Measurements from ENCODE around the gene BEND5.

BEND5 gene

GRCh38 chr1:48720929-48721328, 55.8 kb downstream of the BEND5 start:
- DNase-seq (ENCODE audit: low spot score): no peak

GRCh38 chr1:48718705-48719104, 58.0 kb downstream of the BEND5 start:
- DNase-seq (ENCODE audit: low spot score): no peak

GRCh38 chr1:48718116-48718630, 58.5 kb downstream of the BEND5 start:
- DNase-seq (ENCODE audit: low spot score): no peak

GRCh38 chr1:48717082-48717481, 59.6 kb downstream of the BEND5 start:
- no peak for DNase-seq (ENCODE audit: low spot score)

- DNase-seq (ENCODE audit: low spot score): no peak
Measured at GRCh38 chr1:48715921-48716320, 60.8 kb downstream of the BEND5 start.

- no peak for DNase-seq (ENCODE audit: low spot score)
Measured at GRCh38 chr1:48710915-48711314, 65.8 kb downstream of the BEND5 start.

GRCh38 chr1:48710318-48710717, 66.4 kb downstream of the BEND5 start:
- DNase-seq (ENCODE audit: low spot score): no peak

GRCh38 chr1:48704736-48705135, 72.0 kb downstream of the BEND5 start:
- peak; percentile 51 for DNase-seq (ENCODE audit: low spot score)

- no peak for DNase-seq (ENCODE audit: low spot score)
Measured at GRCh38 chr1:48701445-48701844, 75.2 kb downstream of the BEND5 start.

GRCh38 chr1:48697066-48697707, 79.5 kb downstream of the BEND5 start:
- peak; percentile 26 for DNase-seq (ENCODE audit: low spot score)

GRCh38 chr1:48695161-48695560, 81.5 kb downstream of the BEND5 start:
- no peak for DNase-seq (ENCODE audit: low spot score)

GRCh38 chr1:48693674-48694320, 82.9 kb downstream of the BEND5 start:
- no peak for DNase-seq (ENCODE audit: low spot score)

- no peak for DNase-seq (ENCODE audit: low spot score)
Measured at GRCh38 chr1:48693180-48693579, 83.5 kb downstream of the BEND5 start.

GRCh38 chr1:48692235-48692634, 84.5 kb downstream of the BEND5 start:
- DNase-seq (ENCODE audit: low spot score): no peak

- no peak for DNase-seq (ENCODE audit: low spot score)
Measured at GRCh38 chr1:48691429-48692001, 85.2 kb downstream of the BEND5 start.

GRCh38 chr1:48688102-48688760, 88.5 kb downstream of the BEND5 start:
- DNase-seq (ENCODE audit: low spot score): no peak

GRCh38 chr1:48687282-48688045, 89.2 kb downstream of the BEND5 start:
- DNase-seq (ENCODE audit: low spot score): no peak

- no peak for DNase-seq (ENCODE audit: low spot score)
Measured at GRCh38 chr1:48686159-48686558, 90.5 kb downstream of the BEND5 start.

GRCh38 chr1:48684381-48684780, 92.3 kb downstream of the BEND5 start:
- no peak for DNase-seq (ENCODE audit: low spot score)

GRCh38 chr1:48683839-48684238, 92.9 kb downstream of the BEND5 start:
- DNase-seq (ENCODE audit: low spot score): no peak

- DNase-seq (ENCODE audit: low spot score): no peak
Measured at GRCh38 chr1:48681476-48682305, 95.0 kb downstream of the BEND5 start.
